Stimulated activated naive CD8-positive, alpha-beta T cell treated with anti-CD3 and anti-CD28 coated beads, Interleukin-15, amount 100 ng/mL, for 72 hours (primary cell): Measurements from ENCODE around the gene TICRR.

Experiments
- ATAC-seq: fragments of 150-1000 bp; cut with Tn5 transposase; 2 replicates; pipeline ENCODE4 v1.10.0; 2021; ENCODE audit warnings: mild to moderate bottlenecking, moderate library complexity
- DNase-seq, 2 donors: peaks; one replicate each; pipeline ENCODE4 v3.0.0; 2021 to 2022
- H3K27ac Mint-ChIP-seq, 2 donors: one replicate each; pipeline ENCODE4 v1.8.0; 2022; ENCODE audit warnings: mild to moderate bottlenecking in 2 of 2, mixed read lengths in 2 of 2, moderate library complexity in 2 of 2
- H3K27me3 Mint-ChIP-seq: one replicate; pipeline ENCODE4 v1.8.0; 2022; ENCODE audit warnings: mixed read lengths
- H3K4me1 Mint-ChIP-seq: one replicate; pipeline ENCODE4 v1.8.0; 2022; ENCODE audit warnings: mild to moderate bottlenecking, mixed read lengths
- H3K4me3 Mint-ChIP-seq, 2 donors: one replicate each; pipeline ENCODE4 v1.8.0; 2022; ENCODE audit warnings: mild to moderate bottlenecking in 2 of 2, mixed read lengths in 2 of 2, moderate library complexity in 1 of 2
- H3K9me3 Mint-ChIP-seq, 2 donors: one replicate each; pipeline ENCODE4 v1.8.0; 2022; ENCODE audit warnings: mixed read lengths in 2 of 2

Gene TICRR

DNA sequence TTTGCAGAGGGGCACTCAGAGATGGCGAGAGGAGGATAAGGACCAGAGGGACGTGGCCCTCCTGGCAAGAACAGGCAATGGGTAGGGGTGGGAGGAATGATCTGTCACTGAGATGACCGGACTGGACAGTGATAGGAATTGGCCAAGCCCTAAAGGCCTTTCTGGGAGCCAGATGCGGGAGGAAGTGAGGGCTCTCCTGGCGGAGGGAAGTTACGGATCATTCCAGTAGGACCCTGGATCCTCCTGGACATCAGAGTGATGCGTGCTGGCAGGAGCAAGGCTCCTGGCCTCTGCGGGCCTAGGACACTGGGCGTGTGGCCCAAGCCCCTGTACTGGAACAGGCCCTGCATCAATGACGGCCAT lies 56.6 kb downstream of the TICRR start:
- ATAC-seq, result peak; percentile 34
- DNase-seq, result no peak
- no peak overlapping the region for H3K4me3 Mint-ChIP-seq
- H3K4me1 Mint-ChIP-seq, result peaks cover 6% of the 10 kb centered on the region
- peaks cover 0 to 16% of the 10 kb centered on the region in 2 donors for H3K9me3 Mint-ChIP-seq
- H3K27ac Mint-ChIP-seq, result no peak overlapping the region
- no peaks in the 10 kb centered on the region for H3K27me3 Mint-ChIP-seq

DNA sequence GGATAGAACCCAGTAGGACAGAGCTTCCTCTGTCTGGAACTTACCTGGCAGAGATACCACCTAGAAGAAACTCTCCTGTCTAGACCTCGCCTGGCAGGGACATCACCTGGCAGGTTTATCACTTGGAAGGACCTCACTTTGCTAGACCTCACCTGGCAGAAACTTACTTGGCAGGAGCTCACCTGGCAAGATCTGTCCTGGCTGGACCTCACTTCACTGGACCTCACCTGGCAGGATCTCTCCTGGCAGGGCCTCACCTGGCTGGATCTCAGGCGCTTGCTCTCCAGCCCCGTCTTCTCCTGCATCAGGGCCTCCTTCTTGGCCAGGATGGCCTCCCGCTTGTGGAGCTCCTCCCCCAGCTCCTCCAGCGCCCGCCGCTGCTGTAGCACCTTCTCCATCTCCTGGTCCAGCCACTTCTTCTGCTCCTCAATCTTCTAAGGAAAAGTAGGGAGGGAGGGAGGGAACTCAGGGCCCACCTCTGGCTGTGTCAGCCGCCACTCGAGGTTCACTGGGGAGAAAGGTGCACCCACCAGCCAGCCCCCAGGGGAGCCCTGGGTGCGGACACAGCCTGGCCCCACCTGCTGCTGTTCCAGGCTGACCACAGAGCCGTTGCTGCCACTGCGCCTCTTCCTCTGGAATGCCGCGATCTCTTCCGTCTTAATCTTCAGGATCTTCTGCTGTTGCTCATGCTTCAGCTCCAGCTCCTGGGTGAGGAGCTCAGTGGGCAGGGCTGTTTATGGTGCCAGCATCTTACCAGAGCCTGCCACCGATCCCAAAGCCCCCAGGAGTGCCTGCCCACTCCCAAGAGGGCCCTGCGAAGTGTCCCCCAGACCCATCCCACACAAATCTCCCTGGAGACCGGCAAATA lies 57.5 kb downstream of the TICRR start:
- H3K27me3 Mint-ChIP-seq, result no peaks in the 10 kb centered on the region
- peaks cover 0 to 16% of the 10 kb centered on the region in 2 donors for H3K9me3 Mint-ChIP-seq
- H3K4me3 Mint-ChIP-seq, result no peak overlapping the region
- peak overlapping the region in 1 of 2 donors; percentile 33 for H3K27ac Mint-ChIP-seq
- H3K4me1 Mint-ChIP-seq, result peaks cover 6% of the 10 kb centered on the region
- DNase-seq, result no peak
- ATAC-seq, result peak; percentile 3

DNA sequence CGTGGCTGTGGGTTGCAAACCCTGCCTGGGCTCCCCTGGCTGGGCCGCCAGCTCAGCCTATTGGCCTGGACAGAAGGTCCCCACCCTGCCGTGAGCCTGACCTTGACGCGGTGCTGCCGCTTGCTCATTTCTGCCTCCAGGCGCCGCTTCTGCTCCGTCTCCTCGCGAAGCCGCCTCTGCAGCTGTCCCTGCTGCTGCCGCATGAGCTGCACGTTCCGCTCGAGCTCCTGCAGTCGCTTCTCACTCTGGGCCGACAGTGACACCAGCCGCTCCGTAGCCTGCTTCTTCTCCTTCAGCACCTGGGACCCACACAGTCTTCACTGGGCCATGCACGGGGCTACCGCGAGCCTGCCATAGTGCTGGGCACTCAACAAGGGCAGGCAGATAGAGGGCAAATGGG lies 58.3 kb downstream of the TICRR start:
- H3K9me3 Mint-ChIP-seq, result peaks cover 0 to 16% of the 10 kb centered on the region in 2 donors
- ATAC-seq, result no peak
- DNase-seq, result no peak
- H3K4me3 Mint-ChIP-seq, result no peak overlapping the region
- H3K4me1 Mint-ChIP-seq, result peaks cover 6% of the 10 kb centered on the region
- no peaks in the 10 kb centered on the region for H3K27me3 Mint-ChIP-seq
- peak overlapping the region in 1 of 2 donors; percentile 92 for H3K27ac Mint-ChIP-seq

DNA sequence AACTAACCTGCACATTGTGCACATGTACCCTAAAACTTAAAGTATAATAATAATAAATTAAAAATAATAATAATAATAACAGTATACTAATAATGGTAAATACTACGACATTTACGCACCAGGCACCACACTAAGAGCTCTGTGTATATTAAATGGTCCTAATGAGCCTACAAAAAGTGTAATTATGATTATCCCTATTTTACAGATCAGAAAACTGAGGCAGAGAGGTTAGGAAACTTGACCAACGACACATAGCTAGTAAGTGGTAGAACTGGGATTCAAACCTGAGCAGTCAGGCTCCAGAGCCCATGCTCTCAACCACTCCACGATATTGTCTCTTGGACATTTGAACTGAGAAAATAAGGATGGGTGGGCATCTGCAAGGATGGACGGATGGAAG lies 65.0 kb downstream of the TICRR start:
- Mint-ChIP-seq H3K9me3 (peaks cover 0 to 5% of the 10 kb centered on the region in 2 donors), H3K27ac (no peak overlapping the region), H3K27me3 (no peaks in the 10 kb centered on the region), H3K4me1 (no peaks in the 10 kb centered on the region), H3K4me3 (no peak overlapping the region)
- DNase-seq (no peak), ATAC-seq (no peak)

DNA sequence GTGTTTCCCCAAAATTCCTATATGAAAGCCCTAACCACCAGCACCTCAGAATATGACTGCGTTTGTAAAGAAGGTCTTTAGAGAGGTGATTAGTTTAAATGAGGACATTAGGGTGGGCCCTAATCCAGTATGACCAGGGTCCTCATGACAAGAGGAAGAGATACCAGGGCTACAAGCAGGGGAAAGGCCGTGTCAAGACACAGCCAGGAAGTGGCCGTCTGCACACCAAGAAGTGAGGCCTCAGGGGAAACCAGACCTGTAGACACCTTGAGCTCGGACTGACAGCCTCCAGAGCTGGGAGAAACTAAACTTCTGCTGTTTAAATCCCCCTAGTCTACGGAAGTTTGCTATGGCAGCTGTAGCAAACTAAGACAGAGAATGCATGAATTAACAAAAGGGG lies 65.8 kb downstream of the TICRR start:
- no peaks in the 10 kb centered on the region for H3K4me1 Mint-ChIP-seq
- no peak overlapping the region for H3K4me3 Mint-ChIP-seq
- no peaks in the 10 kb centered on the region for H3K27me3 Mint-ChIP-seq
- ATAC-seq, result no peak
- H3K9me3 Mint-ChIP-seq, result no peaks in the 10 kb centered on the region
- H3K27ac Mint-ChIP-seq, result no peak overlapping the region
- DNase-seq, result no peak

DNA sequence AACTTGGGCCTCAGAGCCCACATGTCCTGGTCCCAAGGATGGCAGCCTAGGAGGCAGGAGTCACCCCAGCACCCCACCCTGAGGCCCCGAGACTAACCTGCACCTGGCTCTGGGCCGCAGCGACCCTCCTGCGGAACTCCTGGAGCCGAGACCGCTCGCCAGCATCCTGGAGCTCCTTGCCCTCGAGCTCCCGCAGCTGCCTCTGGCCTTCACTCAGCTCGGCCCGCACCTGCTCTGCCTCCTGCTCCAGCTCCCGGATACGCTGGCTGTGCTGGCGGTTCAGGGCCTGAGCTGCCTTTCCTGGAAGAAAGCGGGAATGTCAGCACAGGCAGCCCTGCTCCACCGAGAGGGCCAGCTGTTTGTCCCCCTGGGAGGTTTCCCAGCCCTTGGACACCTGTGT lies 66.8 kb downstream of the TICRR start:
- peaks cover 5% of the 10 kb centered on the region for H3K27me3 Mint-ChIP-seq
- H3K4me1 Mint-ChIP-seq, result peaks cover 4% of the 10 kb centered on the region
- no peak overlapping the region for H3K27ac Mint-ChIP-seq
- DNase-seq (no peak), ATAC-seq (no peak)
- no peak overlapping the region for H3K4me3 Mint-ChIP-seq
- H3K9me3 Mint-ChIP-seq, result no peaks in the 10 kb centered on the region

DNA sequence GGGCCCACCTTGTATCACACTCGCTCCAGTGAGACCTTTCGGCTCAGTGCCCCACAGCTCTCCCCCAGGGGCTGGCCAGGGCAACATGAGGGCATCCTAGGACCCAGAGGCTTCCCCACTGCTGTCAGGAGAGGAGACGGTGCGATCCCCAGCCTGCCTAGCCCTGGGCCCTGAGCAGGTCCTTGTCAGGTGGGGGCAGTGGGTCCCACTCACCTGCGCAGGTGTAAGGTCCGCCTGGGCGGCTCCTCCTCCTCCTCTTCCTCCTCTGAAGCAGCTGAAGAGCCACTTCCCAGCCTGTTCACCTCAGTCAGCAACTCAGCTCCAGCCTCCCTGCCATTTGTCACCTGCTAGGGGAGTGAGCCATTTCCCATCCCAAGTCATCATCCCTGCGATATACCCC lies 70.4 kb downstream of the TICRR start:
- no peak overlapping the region for H3K4me3 Mint-ChIP-seq
- no peak for DNase-seq

DNA sequence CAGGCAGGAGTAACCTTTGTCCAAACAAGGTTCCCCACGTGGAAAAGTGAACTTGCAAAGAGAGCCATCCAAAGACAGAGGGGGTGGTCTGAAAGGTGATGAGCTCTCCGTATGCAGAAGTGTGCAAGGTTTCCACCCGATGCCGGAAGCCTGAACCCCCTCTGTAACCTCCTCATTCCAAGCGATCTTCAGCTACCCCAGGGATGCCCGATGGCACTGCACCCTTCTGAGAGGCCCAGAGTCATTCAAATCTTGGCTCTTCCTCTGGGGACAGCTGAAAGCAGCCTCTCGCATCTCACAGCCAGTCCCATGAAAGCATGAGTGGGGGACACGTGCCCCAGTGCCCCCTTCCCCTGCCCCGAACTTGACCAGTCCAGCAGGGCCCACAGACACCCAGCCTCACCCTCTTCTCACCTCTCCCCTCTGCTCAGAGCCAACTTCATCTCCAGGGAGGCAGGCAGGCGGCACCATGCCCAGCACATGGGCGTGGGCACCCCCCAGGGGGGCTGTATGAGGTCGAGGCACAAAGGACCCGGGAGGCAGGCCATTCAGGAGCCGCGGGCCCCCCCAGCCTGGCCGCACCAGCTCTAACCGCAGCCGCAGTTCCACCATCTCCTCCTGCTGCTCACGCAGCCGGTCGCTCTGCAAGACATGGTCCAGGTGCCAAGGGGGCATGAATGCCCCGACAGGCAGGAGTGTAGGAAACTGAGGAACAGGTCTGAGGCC lies 71.3 kb downstream of the TICRR start:
- DNase-seq, result no peak
- peak; percentile 8 for ATAC-seq
- H3K4me3 Mint-ChIP-seq, result no peak overlapping the region
- peaks cover 9% of the 10 kb centered on the region for H3K27me3 Mint-ChIP-seq
- no peaks in the 10 kb centered on the region for H3K9me3 Mint-ChIP-seq
- H3K4me1 Mint-ChIP-seq, result peaks cover 8% of the 10 kb centered on the region
- peak overlapping the region; percentile 16 to 54 for H3K27ac Mint-ChIP-seq

More for the DNA sequence above, 70.4 kb downstream of the TICRR start:
- Mint-ChIP-seq H3K4me1 (peaks cover 8% of the 10 kb centered on the region), H3K27ac (no peak overlapping the region), H3K9me3 (no peaks in the 10 kb centered on the region), H3K27me3 (peaks cover 9% of the 10 kb centered on the region)
- ATAC-seq, result no peak

DNA sequence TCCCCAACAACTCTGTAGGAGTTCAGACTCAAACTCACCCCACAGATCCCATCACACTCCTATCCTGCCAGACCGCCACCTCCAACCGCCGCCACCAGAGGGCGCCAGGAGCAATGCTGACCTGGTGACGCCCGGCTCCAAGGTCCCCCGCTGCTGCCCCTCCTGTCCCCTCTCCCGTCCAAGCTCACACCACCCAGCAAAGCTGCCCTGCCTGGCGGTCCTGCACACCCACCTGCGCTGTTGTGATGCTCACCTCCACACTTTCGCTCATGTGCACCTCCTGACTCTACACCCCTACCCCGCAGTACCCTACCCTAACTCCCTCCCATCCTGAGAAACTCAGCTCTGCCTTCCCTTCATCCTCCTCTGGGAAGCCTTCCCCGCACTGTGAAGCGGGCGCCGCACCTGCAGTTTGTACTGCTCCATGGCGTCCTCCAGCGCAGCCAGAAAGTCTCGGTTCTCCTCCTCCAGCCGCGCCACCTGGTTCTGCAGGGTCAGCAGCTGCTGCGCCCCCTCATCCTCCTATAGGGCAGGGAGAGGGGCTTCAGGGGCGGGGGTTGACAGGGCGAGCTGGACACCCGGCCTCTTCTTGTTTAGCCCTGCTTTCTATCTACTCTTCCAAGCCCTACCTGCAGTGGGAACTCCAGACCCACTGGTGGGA lies 72.1 kb downstream of the TICRR start:
- Mint-ChIP-seq H3K27ac (no peak overlapping the region), H3K4me3 (no peak overlapping the region), H3K4me1 (peaks cover 8% of the 10 kb centered on the region), H3K27me3 (peaks cover 14% of the 10 kb centered on the region), H3K9me3 (no peaks in the 10 kb centered on the region)
- ATAC-seq (peak; percentile 64), DNase-seq (peak; percentile 62 to 74)

DNA sequence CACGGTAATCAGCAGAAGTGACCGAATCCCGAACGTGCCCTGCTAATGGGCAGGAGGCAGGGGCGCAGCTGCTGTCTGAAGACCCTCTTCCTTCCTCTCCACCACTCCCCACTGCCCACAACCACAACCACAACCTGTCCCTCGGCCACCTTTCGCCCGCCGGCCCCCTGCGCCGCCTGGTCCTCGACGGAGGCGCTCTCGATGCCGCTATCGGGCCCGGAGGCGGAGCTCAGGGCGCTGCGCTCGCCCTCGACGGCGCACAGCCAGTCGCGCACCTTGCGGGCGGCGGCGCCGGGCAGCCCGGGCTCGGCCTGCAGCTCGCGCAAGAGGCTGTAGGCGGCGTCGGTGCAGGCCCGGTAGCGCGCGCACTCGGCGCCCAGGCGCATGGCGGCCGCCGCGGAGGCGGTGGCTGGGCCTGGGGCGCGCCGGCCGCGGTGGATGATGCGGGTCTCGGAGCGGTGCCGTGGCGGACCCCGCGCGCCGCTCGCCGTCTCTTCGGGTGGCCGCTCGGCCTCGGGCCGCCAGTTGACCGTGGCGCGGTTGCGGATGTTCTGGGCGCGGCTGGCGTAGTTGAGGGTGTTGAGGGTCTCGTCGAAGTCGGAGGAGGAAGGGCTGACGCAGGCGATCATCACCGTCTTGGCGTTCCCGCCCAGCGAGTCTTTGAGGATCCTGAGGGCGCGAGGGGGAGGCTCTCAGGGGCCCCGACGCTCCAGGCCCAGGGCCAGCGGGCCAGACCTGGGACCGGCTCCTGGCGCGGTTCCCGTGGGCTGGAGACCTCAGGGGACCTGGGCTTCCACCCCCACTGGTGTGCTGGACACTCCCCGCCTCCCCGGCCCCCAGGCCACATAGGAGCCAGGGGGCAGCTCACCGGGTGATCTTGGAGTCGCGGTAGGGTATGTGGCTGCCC lies 73.1 kb downstream of the TICRR start:
- peaks cover 12% of the 10 kb centered on the region for H3K4me1 Mint-ChIP-seq
- no peak overlapping the region for H3K4me3 Mint-ChIP-seq
- peaks cover 24% of the 10 kb centered on the region for H3K27me3 Mint-ChIP-seq
- DNase-seq (no peak), ATAC-seq (peak; percentile 39)
- no peak overlapping the region for H3K27ac Mint-ChIP-seq
- no peaks in the 10 kb centered on the region for H3K9me3 Mint-ChIP-seq

DNA sequence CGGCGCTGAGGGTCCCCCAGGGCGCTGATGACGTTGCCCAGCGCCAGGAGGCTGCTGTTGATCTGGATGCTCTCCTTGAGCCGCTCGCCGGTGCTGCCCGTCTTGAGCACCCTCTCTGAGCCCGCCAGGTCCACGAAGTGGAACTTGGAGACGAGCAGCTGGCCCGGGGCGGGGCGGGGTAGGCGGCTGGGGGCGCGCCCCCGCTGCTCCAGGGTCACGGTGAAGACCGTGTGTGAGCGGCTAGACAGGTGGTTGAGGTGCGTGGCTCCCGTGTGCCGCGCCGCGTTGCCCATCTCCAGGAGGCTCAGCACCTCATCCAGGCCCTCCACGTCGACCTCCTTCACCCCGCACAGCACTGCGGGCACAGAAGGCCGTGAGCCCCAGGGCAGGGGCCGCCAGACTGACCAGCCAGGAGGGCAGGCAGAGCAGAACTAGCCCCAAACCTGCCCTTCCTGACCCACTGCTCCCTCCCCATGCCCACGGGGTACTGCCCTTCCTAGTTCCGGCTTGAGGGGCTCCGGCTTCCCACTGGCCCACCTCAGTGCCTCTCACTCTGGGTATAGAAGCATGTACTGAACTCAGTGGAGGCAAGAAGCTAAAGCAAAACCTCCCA lies 73.8 kb downstream of the TICRR start:
- ATAC-seq (peak; percentile 22), DNase-seq (no peak)
- Mint-ChIP-seq H3K27ac (peak overlapping the region in 1 of 2 donors; percentile 67), H3K4me3 (no peak overlapping the region), H3K27me3 (peaks cover 32% of the 10 kb centered on the region), H3K9me3 (no peaks in the 10 kb centered on the region), H3K4me1 (peaks cover 16% of the 10 kb centered on the region)

DNA sequence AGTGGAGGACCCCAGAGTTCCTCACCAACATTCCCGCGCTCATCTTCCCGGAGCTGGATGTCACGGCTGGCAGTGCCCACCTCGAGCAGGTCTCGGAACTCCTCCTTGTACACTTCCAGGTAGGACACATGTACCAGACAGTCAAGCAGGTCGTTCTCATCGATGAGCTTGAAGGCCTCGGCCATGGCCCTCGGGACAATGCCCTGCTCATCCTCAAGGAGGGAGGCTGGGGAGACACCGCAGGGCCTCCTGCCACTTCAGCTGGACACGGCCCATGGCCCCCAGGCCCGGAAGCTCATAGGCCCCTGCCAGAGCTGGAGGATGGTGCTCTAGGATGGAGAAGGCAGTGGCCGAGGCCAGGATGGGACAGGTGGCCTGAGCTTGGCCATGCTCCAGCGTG lies 74.4 kb downstream of the TICRR start:
- H3K27ac Mint-ChIP-seq, result peak overlapping the region in 1 of 2 donors; percentile 67
- H3K27me3 Mint-ChIP-seq, result peaks cover 38% of the 10 kb centered on the region
- ATAC-seq (no peak), DNase-seq (no peak)
- H3K4me3 Mint-ChIP-seq, result no peak overlapping the region
- peaks cover 22% of the 10 kb centered on the region for H3K4me1 Mint-ChIP-seq
- H3K9me3 Mint-ChIP-seq, result no peaks in the 10 kb centered on the region

DNA sequence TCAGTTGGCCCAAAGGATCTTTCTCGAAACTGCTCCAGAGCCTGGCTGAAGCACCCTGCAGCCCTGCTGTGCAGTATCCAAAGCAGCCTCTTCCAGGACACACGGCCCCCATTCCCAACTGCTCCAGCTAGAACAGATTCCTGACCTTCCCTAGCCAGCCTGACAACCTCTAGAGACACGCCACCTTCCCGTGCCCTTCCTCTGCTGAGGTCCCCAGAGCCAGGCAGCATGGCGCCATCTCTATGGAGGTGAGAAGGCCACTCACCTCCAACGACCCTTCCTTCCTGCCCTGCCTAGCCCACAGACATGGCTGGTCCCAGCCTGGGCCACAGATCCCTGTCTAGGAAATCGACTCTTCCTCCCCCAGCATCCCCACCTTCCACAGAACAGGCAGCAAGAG lies 76.9 kb downstream of the TICRR start:
- H3K4me3 Mint-ChIP-seq, result no peak overlapping the region
- DNase-seq (no peak), ATAC-seq (no peak)
- H3K27me3 Mint-ChIP-seq, result peaks cover 50% of the 10 kb centered on the region
- H3K9me3 Mint-ChIP-seq, result no peaks in the 10 kb centered on the region
- H3K27ac Mint-ChIP-seq, result no peak overlapping the region
- H3K4me1 Mint-ChIP-seq, result peaks cover 33% of the 10 kb centered on the region

DNA sequence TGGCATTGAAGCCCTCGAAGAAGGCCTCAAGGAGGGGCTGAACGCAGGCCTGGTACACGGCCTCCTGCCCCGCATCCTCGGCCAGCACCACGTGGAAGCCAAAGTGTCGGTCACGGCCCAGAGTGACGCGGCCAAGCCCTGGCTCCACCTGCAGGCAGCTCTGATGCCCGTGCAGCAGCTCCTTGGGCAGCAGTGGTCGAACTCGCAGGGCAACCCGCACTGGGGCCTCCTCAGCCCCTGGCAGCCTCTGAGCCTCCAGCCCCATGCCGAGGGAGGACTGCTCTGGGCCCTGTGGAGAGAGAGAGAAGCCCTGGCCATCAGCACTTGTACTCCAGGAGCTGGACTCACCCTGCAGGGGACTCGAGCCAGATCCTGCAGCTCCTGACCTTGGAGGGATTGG lies 77.4 kb downstream of the TICRR start:
- Mint-ChIP-seq H3K9me3 (no peaks in the 10 kb centered on the region), H3K27ac (no peak overlapping the region), H3K4me1 (peaks cover 29% of the 10 kb centered on the region)

DNA sequence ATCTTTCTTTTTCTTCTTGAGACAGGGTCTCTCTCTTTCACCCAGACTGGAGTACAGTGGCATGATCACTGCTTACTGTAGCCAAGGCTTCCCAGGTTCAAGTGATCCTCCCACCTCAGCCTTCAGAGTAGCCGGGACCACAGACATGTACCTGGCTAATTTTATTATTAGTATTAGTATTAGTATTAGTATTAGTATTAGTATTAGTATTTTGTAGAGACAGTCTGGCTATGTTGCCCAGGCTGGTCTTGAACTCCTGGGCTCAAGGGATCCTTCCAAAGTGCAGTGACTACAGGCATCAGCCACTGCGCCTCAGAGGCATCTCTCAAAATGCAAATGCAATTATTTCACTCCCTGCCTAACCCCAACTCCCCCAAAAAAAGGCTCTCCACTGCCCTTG lies 78.3 kb downstream of the TICRR start:
- H3K27me3 Mint-ChIP-seq, result peaks cover 60% of the 10 kb centered on the region
- peaks cover 29% of the 10 kb centered on the region for H3K4me1 Mint-ChIP-seq
- H3K27ac Mint-ChIP-seq, result no peak overlapping the region
- H3K9me3 Mint-ChIP-seq, result no peaks in the 10 kb centered on the region
- no peak overlapping the region for H3K4me3 Mint-ChIP-seq
- DNase-seq (no peak), ATAC-seq (no peak)

More for the DNA sequence above, 77.4 kb downstream of the TICRR start:
- ATAC-seq (no peak), DNase-seq (no peak)
- peaks cover 51% of the 10 kb centered on the region for H3K27me3 Mint-ChIP-seq
- no peak overlapping the region for H3K4me3 Mint-ChIP-seq
